Neural crest cell (in vitro differentiated cells): ENCODE measurements around the gene SLC2A9. TPM values are rescaled to one million over a fixed set of nuclear protein-coding genes. Genes with fewer than 3 reads are reported as not detected.
"Not testable (repeated sequence)": the region's sequence is repeated elsewhere in the genome, so short reads cannot be mapped to it uniquely, and the experiment has no call there.

Experiments
- DNase-seq: peaks from one replicate; pipeline ENCODE4 v3.0.0; 2021; ENCODE audit warnings: low read depth, mixed read lengths, low spot score
- H3K27ac Mint-ChIP-seq: one replicate; pipeline ENCODE4 v1.8.0; 2021; ENCODE audit warnings: mild to moderate bottlenecking, mixed read lengths; ENCODE audit not compliant: unreplicated experiment
- H3K27me3 Mint-ChIP-seq: 2 replicates; pipeline ENCODE4 v1.8.0; 2021; ENCODE audit warnings: low read depth, mild to moderate bottlenecking, mixed read lengths
- H3K36me3 Mint-ChIP-seq: 2 replicates; pipeline ENCODE4 v1.8.0; 2021; ENCODE audit warnings: low read depth, mild to moderate bottlenecking, mixed read lengths
- H3K4me1 Mint-ChIP-seq: 2 replicates; pipeline ENCODE4 v1.8.0; 2021; ENCODE audit warnings: mixed read lengths
- H3K4me3 Mint-ChIP-seq: one replicate; pipeline ENCODE4 v1.8.0; 2021; ENCODE audit warnings: mild to moderate bottlenecking, mixed read lengths
- H3K9me3 Mint-ChIP-seq: 2 replicates; pipeline ENCODE4 v1.8.0; 2021; ENCODE audit warnings: mixed read lengths
- CTCF ChIP-seq: fragments of 200-600 bp; sonication (generic); conservative IDR thresholded peaks from 2 replicates; pipeline ENCODE4 v1.5.0; 2021; ENCODE audit warnings: antibody characterized with exemption, mild to moderate bottlenecking
- total RNA-seq: library from RNA; stranded (reverse); gene quantifications from 2 replicates; pipeline ENCODE4 v1.2.1, GENCODE V29; 2021

SLC2A9 gene
- total RNA-seq, 1 donor from 2014 or later = 0.26 TPM

GRCh38 chr4:9804918-9805317, 216.4 kb downstream of the SLC2A9 start:
- no peaks in the 10 kb centered on the region for H3K36me3 Mint-ChIP-seq
- H3K27me3 Mint-ChIP-seq = peaks cover 7% of the 10 kb centered on the region
- H3K27ac Mint-ChIP-seq = no peak overlapping the region
- TF ChIP-seq CTCF = no peak
- no peak for DNase-seq
- no peaks in the 10 kb centered on the region for H3K9me3 Mint-ChIP-seq
- no peak overlapping the region for H3K4me3 Mint-ChIP-seq
- H3K4me1 Mint-ChIP-seq = peaks cover 11% of the 10 kb centered on the region

DNA sequence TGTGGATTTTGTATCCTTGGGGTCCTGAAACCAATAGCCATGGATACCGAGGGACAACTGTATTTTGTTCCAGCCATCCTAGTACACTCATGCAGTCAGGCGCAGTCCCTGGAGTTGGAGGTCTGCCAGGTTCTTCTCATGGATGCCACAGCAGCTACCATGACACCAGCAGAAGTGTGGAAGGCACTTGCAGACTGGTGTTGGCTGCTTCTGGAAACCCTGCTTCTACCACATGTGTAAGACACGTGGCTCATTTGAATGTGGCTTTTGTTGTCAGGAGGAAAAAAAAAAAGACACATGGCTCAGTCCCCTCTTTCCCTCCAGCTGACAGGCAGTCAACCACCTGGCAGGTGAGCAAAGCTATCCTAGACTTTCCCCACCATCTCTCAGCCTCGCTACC, 220.4 kb downstream of the SLC2A9 start:
- Mint-ChIP-seq H3K4me1 (no peaks in the 10 kb centered on the region), H3K9me3 (no peaks in the 10 kb centered on the region), H3K36me3 (no peaks in the 10 kb centered on the region), H3K4me3 (no peak overlapping the region), H3K27me3 (peaks cover 19% of the 10 kb centered on the region), H3K27ac (no peak overlapping the region)
- TF ChIP-seq CTCF = no peak
- no peak for DNase-seq

DNA sequence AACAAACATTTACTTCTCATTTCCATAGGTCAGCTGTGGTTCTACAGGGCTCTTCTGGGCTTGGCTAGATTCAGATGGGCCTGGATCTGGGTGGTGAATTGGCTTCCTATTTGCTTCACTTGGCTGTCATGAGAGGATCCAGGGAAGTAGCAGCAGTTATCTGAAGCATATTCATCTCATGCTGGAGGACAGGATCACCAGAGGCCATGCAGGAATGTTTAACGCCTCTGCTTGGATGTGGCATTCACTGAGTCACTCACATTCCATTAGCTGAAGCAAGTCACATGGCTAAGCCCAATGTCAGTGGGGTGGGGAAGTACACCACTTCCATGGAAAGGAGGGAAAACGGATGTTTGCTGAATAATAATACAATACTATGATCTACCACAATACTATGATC, 224.7 kb downstream of the SLC2A9 start:
- H3K4me1 Mint-ChIP-seq, DNase-seq, H3K4me3 Mint-ChIP-seq, H3K27ac Mint-ChIP-seq, H3K9me3 Mint-ChIP-seq, H3K36me3 Mint-ChIP-seq: not testable (repeated sequence)
- H3K27me3 Mint-ChIP-seq = peaks cover 13% of the 10 kb centered on the region

- no peak for TF ChIP-seq CTCF
- H3K36me3 Mint-ChIP-seq = no peaks in the 10 kb centered on the region
- H3K27me3 Mint-ChIP-seq = peaks cover 26% of the 10 kb centered on the region
- DNase-seq = no peak
- peak overlapping the region; percentile 27 for H3K27ac Mint-ChIP-seq
- H3K4me1 Mint-ChIP-seq = peaks cover 5% of the 10 kb centered on the region
- H3K9me3 Mint-ChIP-seq = peaks cover 7% of the 10 kb centered on the region
- no peak overlapping the region for H3K4me3 Mint-ChIP-seq
Measured at GRCh38 chr4:9792381-9792780, 228.9 kb downstream of the SLC2A9 start.

GRCh38 chr4:9785891-9786290, 235.4 kb downstream of the SLC2A9 start:
- H3K4me1 Mint-ChIP-seq, H3K4me3 Mint-ChIP-seq, H3K36me3 Mint-ChIP-seq, DNase-seq, H3K27ac Mint-ChIP-seq, H3K9me3 Mint-ChIP-seq: not testable (repeated sequence)
- peaks cover 77% of the 10 kb centered on the region for H3K27me3 Mint-ChIP-seq

DNA sequence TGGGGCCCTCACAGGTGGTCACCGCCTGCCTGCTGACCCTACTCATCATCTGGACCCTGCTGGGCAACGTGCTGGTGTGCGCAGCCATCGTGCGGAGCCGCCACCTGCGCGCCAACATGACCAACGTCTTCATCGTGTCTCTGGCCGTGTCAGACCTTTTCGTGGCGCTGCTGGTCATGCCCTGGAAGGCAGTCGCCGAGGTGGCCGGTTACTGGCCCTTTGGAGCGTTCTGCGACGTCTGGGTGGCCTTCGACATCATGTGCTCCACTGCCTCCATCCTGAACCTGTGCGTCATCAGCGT, 239.2 kb downstream of the SLC2A9 start:
- no peak for TF ChIP-seq CTCF

More for the DNA sequence above, 239.2 kb downstream of the SLC2A9 start:
- Mint-ChIP-seq H3K27me3 (peaks cover 94% of the 10 kb centered on the region), H3K9me3 (peaks cover 2% of the 10 kb centered on the region), H3K36me3 (no peaks in the 10 kb centered on the region), H3K27ac (no peak overlapping the region), H3K4me3 (no peak overlapping the region), H3K4me1 (no peaks in the 10 kb centered on the region)
- DNase-seq = no peak
